CD4-positive, alpha-beta T cell treated with Interleukin-6 for 4 hours (primary cell): ENCODE data around the gene RUNX3.
A peak's percentile ranks its signal among the peaks of the same experiment; 100 is the strongest.

Source experiments
- DNase-seq: peaks from one replicate; pipeline ENCODE4 v3.0.0-alpha.2; 2020; ENCODE audit warnings: mixed read lengths

The RUNX3 gene

GRCh38 chr1:24859063-24860010 lies 70.7 kb downstream of the RUNX3 start:
- DNase-seq = no peak

- DNase-seq = no peak
Measured at GRCh38 chr1:24858277-24858676, 71.8 kb downstream of the RUNX3 start.

GRCh38 chr1:24857507-24858133 lies 72.5 kb downstream of the RUNX3 start:
- no peak for DNase-seq

- DNase-seq = no peak
Measured at GRCh38 chr1:24856787-24857506, 73.1 kb downstream of the RUNX3 start.

GRCh38 chr1:24855474-24855873 lies 74.6 kb downstream of the RUNX3 start:
- no peak for DNase-seq

- DNase-seq = no peak
Measured at GRCh38 chr1:24853649-24854048, 76.4 kb downstream of the RUNX3 start.

GRCh38 chr1:24850328-24850920 lies 79.7 kb downstream of the RUNX3 start:
- no peak for DNase-seq

- peak; percentile 27 for DNase-seq
Measured at GRCh38 chr1:24849672-24850295, 80.3 kb downstream of the RUNX3 start.
